GM13976 (cell line): ENCODE measurements around the gene DMXL1.

Source experiments
- DNase-seq: peaks from one replicate; pipeline ENCODE4 v3.0.0; 2012; ENCODE audit warnings: low spot score
- in situ Hi-C: fragments of 300-500 bp; cut with MboI; formaldehyde crosslinking; loops from one replicate; pipeline ENCODE4 v1.12.0; 2022; ENCODE audit warnings: low sequenced_read_pairs, mixed read lengths, inconsistent platforms; ENCODE audit not compliant: unreplicated experiment
- TF ChIP-seq, protein P1 (sequence below): IDR thresholded peaks from 2 replicates; pipeline ENCODE4 v1.5.1; 2012; ENCODE audit warnings: borderline replicate concordance, mild to moderate bottlenecking; ENCODE audit not compliant: insufficient read depth; ENCODE audit errors: extremely low read depth, missing control alignments, control extremely low read depth

DMXL1 gene

DNA sequence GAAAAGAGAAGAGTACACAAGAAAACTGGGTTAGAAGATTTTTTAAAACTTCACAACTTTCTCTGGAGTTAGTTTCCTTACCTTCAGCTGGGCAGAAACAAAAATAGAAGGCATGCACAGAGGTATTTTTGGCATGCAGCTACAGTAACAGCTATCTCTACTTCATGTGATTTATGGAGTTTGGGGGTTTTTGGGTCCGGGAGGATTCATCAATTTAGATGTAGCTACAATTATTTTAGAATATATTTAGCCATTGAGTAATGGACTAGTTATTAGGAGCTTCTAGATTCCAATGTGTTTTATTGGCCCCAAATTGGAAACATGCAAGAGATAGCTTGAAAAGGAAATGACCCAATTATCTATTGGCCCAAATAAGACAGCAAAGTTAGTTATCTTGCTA, 193.3 kb downstream of the DMXL1 start:
- in situ Hi-C loops: no loop called here
- TF ChIP-seq, protein P1, sequence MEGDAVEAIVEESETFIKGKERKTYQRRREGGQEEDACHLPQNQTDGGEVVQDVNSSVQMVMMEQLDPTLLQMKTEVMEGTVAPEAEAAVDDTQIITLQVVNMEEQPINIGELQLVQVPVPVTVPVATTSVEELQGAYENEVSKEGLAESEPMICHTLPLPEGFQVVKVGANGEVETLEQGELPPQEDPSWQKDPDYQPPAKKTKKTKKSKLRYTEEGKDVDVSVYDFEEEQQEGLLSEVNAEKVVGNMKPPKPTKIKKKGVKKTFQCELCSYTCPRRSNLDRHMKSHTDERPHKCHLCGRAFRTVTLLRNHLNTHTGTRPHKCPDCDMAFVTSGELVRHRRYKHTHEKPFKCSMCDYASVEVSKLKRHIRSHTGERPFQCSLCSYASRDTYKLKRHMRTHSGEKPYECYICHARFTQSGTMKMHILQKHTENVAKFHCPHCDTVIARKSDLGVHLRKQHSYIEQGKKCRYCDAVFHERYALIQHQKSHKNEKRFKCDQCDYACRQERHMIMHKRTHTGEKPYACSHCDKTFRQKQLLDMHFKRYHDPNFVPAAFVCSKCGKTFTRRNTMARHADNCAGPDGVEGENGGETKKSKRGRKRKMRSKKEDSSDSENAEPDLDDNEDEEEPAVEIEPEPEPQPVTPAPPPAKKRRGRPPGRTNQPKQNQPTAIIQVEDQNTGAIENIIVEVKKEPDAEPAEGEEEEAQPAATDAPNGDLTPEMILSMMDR: no peak
- DNase-seq: no peak

DNA sequence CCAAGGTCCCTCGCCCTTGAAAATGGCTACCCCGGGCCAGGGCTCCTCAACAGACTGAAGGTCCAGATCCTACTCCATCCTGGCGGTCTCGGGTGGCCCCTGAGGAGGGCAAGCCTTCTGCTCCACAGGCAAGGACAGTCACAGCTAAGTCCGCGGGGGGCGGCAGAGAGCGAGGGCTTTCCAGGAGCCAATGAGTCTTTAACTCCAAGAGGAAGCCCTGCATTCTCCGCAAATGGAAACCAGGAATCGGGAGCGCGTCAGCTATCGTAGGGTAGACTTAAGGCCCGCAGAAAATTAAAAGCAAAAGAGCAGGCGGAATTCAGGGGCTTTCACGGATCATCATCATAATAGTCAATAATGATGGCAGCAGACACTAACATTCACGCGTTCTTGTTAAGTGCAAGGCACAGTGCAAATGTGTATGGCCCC, 197.1 kb downstream of the DMXL1 start:
- TF ChIP-seq, protein P1: peak; percentile 67
- in situ Hi-C loops: no loop called here
- peak; percentile 85 for DNase-seq

DNA sequence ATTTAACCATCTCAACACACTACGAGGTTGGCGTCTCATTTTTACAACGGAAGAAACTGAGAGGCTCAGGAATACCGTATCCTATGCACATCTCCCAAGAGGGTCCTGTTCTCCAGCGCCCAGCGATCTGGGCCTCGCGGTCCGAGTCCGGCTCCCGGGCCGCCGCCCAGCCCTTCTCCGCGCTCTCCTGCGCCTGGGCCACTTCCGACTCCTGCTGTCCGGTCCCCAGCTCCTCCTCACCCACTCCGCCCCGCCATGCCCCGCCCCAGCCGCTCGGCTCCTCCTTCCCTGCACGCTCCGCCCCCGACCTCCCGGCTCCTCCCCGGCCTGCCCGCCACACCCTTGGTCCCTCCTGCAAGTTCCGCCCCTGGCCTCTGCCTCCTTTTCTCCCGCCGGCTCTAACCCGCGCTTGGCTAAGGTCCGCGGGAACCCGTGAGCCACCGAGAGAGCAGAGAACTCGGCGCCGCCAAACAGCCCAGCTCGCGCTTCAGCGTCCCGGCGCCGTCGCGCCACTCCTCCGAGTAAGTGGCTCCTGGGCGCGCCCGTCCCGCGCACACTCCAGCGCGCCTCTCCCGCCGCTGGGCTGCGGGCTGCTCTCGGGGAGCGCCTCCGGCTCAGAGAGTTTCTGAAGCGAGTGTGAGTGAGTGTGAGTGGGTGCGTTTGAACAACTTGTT, 197.6 kb downstream of the DMXL1 start:
- DNase-seq: peak; percentile 97
- TF ChIP-seq, protein P1: no peak
- in situ Hi-C loops: no loop called here

DNA sequence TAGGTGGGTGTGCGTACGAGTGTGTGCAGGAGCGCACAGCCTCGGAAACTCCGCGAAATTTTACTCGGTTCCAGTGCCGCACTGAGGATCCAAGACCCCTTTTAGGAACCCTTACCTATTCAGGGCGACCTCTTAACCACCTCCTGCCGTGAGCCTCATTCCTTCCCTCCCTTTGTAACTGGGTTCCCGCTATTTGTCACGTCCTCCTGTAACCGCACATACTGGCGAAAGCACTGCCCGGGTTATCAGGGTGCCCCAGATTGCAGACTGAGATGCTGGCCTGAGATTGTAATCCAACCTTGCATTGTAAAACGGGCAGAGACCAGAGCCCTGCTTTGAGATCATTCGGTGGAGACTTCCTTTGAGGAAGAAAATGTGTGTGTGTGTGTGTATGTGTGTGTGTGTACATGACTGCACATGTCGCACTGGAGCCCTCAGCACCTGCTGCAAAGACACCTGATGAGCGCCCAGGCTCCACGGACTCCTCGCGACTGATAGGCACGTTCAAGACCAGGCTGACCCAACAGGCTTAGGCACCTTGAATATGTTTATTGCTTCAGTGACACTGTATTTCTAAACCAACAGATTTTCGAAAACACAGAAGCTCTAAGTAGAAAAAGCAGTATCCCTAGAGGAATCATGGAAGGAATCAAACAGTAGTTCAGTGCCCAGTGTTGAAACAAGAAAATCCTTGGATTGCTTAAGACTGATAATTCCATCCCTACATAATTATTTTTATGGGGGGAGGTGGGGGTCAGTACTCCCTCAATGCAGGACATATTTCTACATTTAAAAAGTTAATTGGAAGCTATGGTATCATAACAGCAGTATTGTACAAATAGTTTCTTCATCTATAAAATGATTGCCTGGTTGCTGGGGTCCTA, 198.4 kb downstream of the DMXL1 start:
- peak; percentile 21 for DNase-seq
- TF ChIP-seq, protein P1: no peak
- in situ Hi-C loops: no loop called here

DNA sequence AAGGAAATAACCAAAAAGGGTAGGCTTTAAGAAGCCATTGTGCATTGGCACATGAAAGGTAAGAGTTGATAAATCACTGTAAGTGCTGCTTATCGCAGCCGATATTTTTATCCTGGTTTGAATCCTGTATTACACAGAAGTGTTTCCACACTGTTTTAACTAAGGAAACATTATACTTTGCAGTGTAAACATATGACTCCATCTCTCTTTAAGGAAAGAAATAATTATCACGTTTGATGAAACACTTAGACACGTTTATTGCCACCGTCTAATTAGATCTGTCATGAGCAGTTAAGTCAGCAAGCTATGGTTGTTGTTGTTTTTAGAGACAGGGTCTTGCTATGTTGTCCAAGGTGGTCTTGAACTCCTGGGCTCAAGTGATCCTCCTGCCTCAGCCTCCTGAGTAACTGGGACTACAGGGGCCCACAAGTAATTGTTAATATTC, 199.3 kb downstream of the DMXL1 start:
- in situ Hi-C loops: no loop called here
- no peak for DNase-seq
- TF ChIP-seq, protein P1: no peak

DNA sequence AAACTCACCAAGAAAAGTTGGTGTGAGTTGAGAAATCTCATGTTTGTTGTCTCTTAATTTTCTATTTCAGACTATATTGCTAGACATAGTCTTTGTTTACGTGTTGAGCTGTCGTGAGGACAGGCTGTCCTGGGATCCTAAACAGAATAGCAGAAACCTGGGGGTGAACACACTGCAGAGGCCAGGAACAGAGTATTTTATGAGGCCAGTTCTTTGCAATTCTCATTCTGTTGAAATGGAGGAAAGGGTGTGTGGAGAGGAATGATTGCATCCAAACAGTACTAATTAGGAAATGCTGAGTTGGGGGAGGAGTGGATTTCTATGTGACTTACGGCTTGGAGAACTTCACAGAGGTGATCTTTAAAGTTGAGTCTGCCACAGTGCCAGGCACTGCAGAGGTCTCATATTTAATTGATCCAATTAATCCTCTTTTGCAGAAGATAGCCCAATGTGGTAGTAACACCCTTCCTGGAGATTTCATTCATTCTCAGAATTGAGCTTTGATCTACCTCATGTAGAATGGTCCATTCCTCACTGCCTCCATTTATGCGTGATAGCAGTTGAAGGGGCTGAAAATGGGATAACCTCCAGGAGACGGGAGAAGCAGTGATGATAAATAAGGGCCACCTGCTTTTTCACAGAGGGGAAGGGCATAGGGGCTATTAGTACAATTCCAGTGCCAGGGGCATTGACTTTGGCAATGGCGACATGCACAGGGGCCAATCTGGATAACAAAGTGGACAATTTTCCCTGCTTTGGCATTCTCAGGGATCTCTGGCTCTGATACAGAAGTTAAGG, 200.3 kb downstream of the DMXL1 start:
- DNase-seq: no peak
- TF ChIP-seq, protein P1: no peak
- in situ Hi-C loops: no loop called here
